Peyer's patch (tissue), 4 donors: Measurements from ENCODE around the gene MFN2. TPM values are rescaled to one million over a fixed set of nuclear protein-coding genes. Genes with fewer than 3 reads are reported as not detected.
A peak's percentile ranks its signal among the peaks of the same experiment; 100 is the strongest.
"Not testable (repeated sequence)": the region's sequence is repeated elsewhere in the genome, so short reads cannot be mapped to it uniquely, and the experiment has no call there.

ENCODE experiments used
- DNase-seq, 3 donors: peaks; one replicate each; pipeline ENCODE4 v3.0.0-alpha.2; 2017 to 2019
- H3K27ac ChIP-seq, 4 donors: fragments of 200-600 bp; sonication (generic); one replicate each; pipeline ENCODE4 v1.5.1; 2016 to 2019
- H3K27me3 ChIP-seq, 2 donors: fragments of 200-600 bp; sonication (generic); one replicate each; pipeline ENCODE4 v1.5.1; 2019
- H3K36me3 ChIP-seq, 3 donors: fragments of 200-600 bp; sonication (generic); one replicate each; pipeline ENCODE4 v1.5.1; 2016 to 2019
- H3K4me1 ChIP-seq, 4 donors: fragments of 200-600 bp; sonication (generic); one replicate each; pipeline ENCODE4 v1.5.1; 2016 to 2019
- H3K4me3 ChIP-seq, 4 donors: fragments of 200-600 bp; sonication (generic); 1 replicate in 3 of 4; 2 replicates in 1 of 4; pipeline ENCODE4 v1.5.1; 2016 to 2019; ENCODE audit warnings: mild to moderate bottlenecking in 1 of 4
- H3K9me3 ChIP-seq, 4 donors: fragments of 200-600 bp; sonication (generic); one replicate each; pipeline ENCODE4 v1.5.1; 2016 to 2019; ENCODE audit warnings: mild to moderate bottlenecking in 1 of 4
- CTCF ChIP-seq, 6 experiments: fragments of 450-650 bp in 4 of 6; fragments of 200-600 bp in 2 of 6; sonication (generic) in 1 of 6; IDR thresholded peaks; one replicate each; pipeline ENCODE4 v1.5.1; 2017 to 2019; ENCODE audit warnings: antibody characterized with exemption in 6 of 6, mild to moderate bottlenecking in 3 of 6, moderate library complexity in 1 of 6
- POLR2A ChIP-seq, 2 donors: fragments of 450-650 bp; IDR thresholded peaks; one replicate each; pipeline ENCODE4 v1.5.1; 2017; ENCODE audit warnings: antibody characterized with exemption in 2 of 2, mild to moderate bottlenecking in 2 of 2, moderate library complexity in 2 of 2
- total RNA-seq, 4 donors: library from RNA; depleted of rRNA; stranded (reverse); fragments of >200 nt; gene quantifications; one replicate each; pipeline ENCODE4 v1.1.0, GENCODE V29; 2016

Gene MFN2
- total RNA-seq, 4 donors from 2014 or later: 54.5 to 101 (median 94.9) TPM

- H3K27me3 ChIP-seq: no peaks in the 10 kb centered on the region
- H3K4me3 ChIP-seq: no peak overlapping the region
- peak in 2 of 3 donors; percentile 77 to 80 for DNase-seq
- no peaks in the 10 kb centered on the region for H3K36me3 ChIP-seq
- TF ChIP-seq CTCF (IDR thresholded peaks at IDR 0.05): no peak
- TF ChIP-seq POLR2A (IDR thresholded peaks at IDR 0.05): no peak
- H3K9me3 ChIP-seq: no peaks in the 10 kb centered on the region
- H3K4me1 ChIP-seq: peaks cover 0 to 6% (median 2%) of the 10 kb centered on the region in 4 donors
- peak overlapping the region in 2 of 4 donors; percentile 75 to 77 for H3K27ac ChIP-seq
Measured at GRCh38 chr1:12040457-12041051, 60.3 kb downstream of the MFN2 start.

DNA sequence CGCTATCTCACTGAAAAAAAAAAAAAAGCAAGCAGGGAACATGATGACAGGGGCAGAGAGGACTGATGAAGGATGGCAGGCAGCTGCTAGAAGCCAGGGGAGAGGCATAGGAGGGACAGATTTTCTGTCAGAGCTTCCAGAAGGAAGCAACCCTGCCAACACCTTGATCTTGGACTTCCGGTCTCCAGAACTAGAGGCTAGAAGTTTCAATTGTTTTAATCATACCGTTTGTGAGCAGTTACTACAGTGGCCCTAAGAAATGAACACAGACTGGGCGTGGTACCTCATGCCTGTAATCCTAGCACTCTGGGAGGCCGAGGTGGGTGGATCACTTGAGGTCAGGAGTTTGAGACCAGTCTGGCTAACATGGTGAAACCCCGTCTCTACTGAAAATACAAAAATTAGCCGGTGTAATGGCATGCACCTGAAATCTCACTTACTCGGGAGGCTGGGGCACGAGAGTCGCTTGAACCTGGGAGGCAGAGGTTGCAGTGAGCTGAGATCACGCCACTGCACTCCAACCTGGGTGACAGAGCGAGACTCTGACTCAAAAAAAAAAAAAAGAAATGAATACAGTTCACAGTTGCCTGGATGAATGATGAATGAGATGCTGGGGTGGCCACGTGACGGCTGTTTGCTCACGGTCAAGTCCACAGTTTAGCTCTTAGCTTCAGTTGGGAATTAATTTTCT is 64.1 kb downstream of the MFN2 start:
- H3K9me3 ChIP-seq, H3K27me3 ChIP-seq, DNase-seq, H3K4me3 ChIP-seq, H3K36me3 ChIP-seq: not testable (repeated sequence)
- peaks cover 0 to 16% (median 2%) of the 10 kb centered on the region in 4 donors for H3K4me1 ChIP-seq
- peak overlapping the region in 1 of 4 donors; percentile 7 for H3K27ac ChIP-seq

- Histone ChIP-seq H3K4me1 (peaks cover 0 to 17% (median 0%) of the 10 kb centered on the region in 4 donors), H3K4me3 (no peak overlapping the region), H3K27ac (peak overlapping the region in 1 of 4 donors; percentile 40), H3K9me3 (no peaks in the 10 kb centered on the region), H3K27me3 (no peaks in the 10 kb centered on the region), H3K36me3 (no peaks in the 10 kb centered on the region)
- no peak for DNase-seq
- TF ChIP-seq CTCF (IDR thresholded peaks at IDR 0.05) (no peak), POLR2A (IDR thresholded peaks at IDR 0.05) (no peak)
Measured at GRCh38 chr1:12046749-12047119, 66.5 kb downstream of the MFN2 start.

- H3K4me3 ChIP-seq: peak overlapping the region in 1 of 4 donors; percentile 5
- DNase-seq: peak in 2 of 3 donors; percentile 51 to 63
- H3K4me1 ChIP-seq: peaks cover 0 to 22% (median 5%) of the 10 kb centered on the region in 4 donors
- no peaks in the 10 kb centered on the region for H3K36me3 ChIP-seq
- H3K9me3 ChIP-seq: no peaks in the 10 kb centered on the region
- no peaks in the 10 kb centered on the region for H3K27me3 ChIP-seq
- peak overlapping the region in 1 of 4 donors; percentile 40 for H3K27ac ChIP-seq
- TF ChIP-seq CTCF (IDR thresholded peaks at IDR 0.05): no peak
- TF ChIP-seq POLR2A (IDR thresholded peaks at IDR 0.05): no peak
Measured at GRCh38 chr1:12047120-12047876, 67.1 kb downstream of the MFN2 start.

DNA sequence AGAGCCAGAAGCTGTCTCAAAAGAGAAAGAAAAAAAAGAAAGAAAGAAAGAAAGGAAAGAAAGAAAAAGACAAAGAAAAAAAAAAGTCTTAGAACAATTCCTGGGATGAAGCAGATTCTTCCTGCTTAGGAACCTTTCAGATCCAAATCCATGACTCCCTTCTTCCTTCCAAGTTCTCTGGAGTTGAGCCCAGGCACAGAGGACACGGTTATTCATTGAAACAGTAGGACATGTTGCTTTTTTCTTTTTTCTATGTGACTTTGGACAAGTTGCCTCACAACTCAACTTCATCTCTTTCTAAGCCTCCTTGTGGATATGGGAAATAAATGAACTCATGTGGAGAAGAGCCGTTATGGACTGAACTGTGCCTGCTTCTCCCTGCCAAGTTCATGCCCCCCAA is 68.1 kb downstream of the MFN2 start:
- DNase-seq: no peak
- H3K9me3 ChIP-seq: no peaks in the 10 kb centered on the region
- H3K27me3 ChIP-seq: no peaks in the 10 kb centered on the region
- no peak overlapping the region for H3K27ac ChIP-seq
- H3K4me1 ChIP-seq: peaks cover 0 to 24% (median 8%) of the 10 kb centered on the region in 4 donors
- H3K36me3 ChIP-seq: no peaks in the 10 kb centered on the region
- H3K4me3 ChIP-seq: no peak overlapping the region
- TF ChIP-seq CTCF (IDR thresholded peaks at IDR 0.05): no peak
- TF ChIP-seq POLR2A (IDR thresholded peaks at IDR 0.05): no peak

DNA sequence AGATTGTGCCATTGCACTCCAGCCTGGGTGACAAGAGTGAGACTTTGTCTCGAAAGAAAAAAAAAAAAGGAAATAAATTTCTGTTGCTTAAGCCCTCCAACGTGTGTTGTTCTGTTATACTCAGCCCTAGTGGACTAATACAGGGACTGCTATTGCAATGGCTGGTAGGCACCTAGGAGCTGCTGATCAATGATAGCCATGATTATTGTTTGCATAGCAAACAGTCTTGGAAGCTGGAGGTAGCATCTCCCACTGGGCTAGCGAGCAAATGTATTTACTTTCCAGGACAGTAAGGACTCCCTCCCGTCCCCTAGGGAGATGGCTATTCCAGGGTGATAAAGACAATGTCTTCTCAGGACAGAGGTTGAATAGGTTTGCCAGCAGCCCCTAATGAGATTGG is 69.4 kb downstream of the MFN2 start:
- Histone ChIP-seq H3K4me1 (peaks cover 0 to 20% (median 8%) of the 10 kb centered on the region in 4 donors), H3K27me3 (no peaks in the 10 kb centered on the region), H3K36me3 (no peaks in the 10 kb centered on the region), H3K9me3 (no peaks in the 10 kb centered on the region), H3K27ac (no peak overlapping the region), H3K4me3 (no peak overlapping the region)
- no peak for DNase-seq
- TF ChIP-seq CTCF (IDR thresholded peaks at IDR 0.05) (no peak), POLR2A (IDR thresholded peaks at IDR 0.05) (no peak)
